IMR-90 (cell line): Measurements from ENCODE around the gene RFTN1. TPM values are rescaled to one million over a fixed set of nuclear protein-coding genes. Genes with fewer than 3 reads are reported as not detected.

ENCODE experiments used
- ATAC-seq: fragments of 200-7000 bp; cut with Tn5 transposase; 2 replicates; pipeline ENCODE4 v1.9.1; 2020; ENCODE audit warnings: low read depth, mild to moderate bottlenecking, moderate library complexity
- BruUV-seq: library from RNA; stranded (reverse); fragments of 400-500 nt; replicated peaks from 2 replicates; lab custom pipeline; 2021; lab: Mats Ljungman, UMichigan
- CTCF ChIA-PET: fragments of 300-600 bp; formaldehyde crosslinking; extraction: SDS; loops from one replicate; lab custom pipeline; 2021; ENCODE audit warnings: antibody characterized with exemption; lab: Yijun Ruan, JAX
- POLR2A ChIA-PET: fragments of 300-600 bp; sonication (Branson Sonifier 250); formaldehyde crosslinking; loops from one replicate; lab custom pipeline; 2022; ENCODE audit warnings: antibody characterized with exemption; ENCODE audit not compliant: unreplicated experiment; lab: Charles Lee
- DNase-seq: peaks from one replicate; pipeline ENCODE4 v3.0.0; 2013
- H2AFZ ChIP-seq: replicated peaks from 2 replicates; pipeline ENCODE3; 2013; ENCODE audit warnings: low read length, mild to moderate bottlenecking; ENCODE audit not compliant: poor library complexity
- H2AK5ac ChIP-seq: 2 replicates; pipeline ENCODE4 v1.6.1; 2013; ENCODE audit warnings: low read depth, low read length, inconsistent platforms
- H2AK9ac ChIP-seq: replicated peaks from 2 replicates; pipeline ENCODE3; 2013; ENCODE audit warnings: mild to moderate bottlenecking, low read depth, low read length, moderate library complexity; ENCODE audit not compliant: poor library complexity
- H2BK120ac ChIP-seq: 2 replicates; pipeline ENCODE4 v1.6.1; 2013; ENCODE audit warnings: low read depth, low read length, inconsistent platforms
- H2BK15ac ChIP-seq: 3 replicates; pipeline ENCODE4 v1.6.1; 2013; ENCODE audit warnings: low read depth, low read length, inconsistent platforms
- H2BK20ac ChIP-seq: 2 replicates; pipeline ENCODE4 v1.6.1; 2013; ENCODE audit warnings: low read depth, mild to moderate bottlenecking, inconsistent platforms, low read length, moderate library complexity
- H2BK5ac ChIP-seq: 2 replicates; pipeline ENCODE4 v1.6.1; 2013; ENCODE audit warnings: mild to moderate bottlenecking, low read depth, low read length, inconsistent platforms; ENCODE audit not compliant: poor library complexity, severe bottlenecking
- H3K14ac ChIP-seq: replicated peaks from 2 replicates; pipeline ENCODE4 v1.6.1; 2013; ENCODE audit warnings: low read depth, low read length, inconsistent platforms
- H3K18ac ChIP-seq: 2 replicates; pipeline ENCODE4 v1.6.1; 2013; ENCODE audit warnings: low read depth, low read length, control low read depth
- H3K23ac ChIP-seq: 2 replicates; pipeline ENCODE4 v1.6.1; 2013; ENCODE audit warnings: low read depth, low read length, inconsistent platforms
- H3K27ac ChIP-seq: 2 replicates; pipeline ENCODE4 v1.5.1; 2013; ENCODE audit warnings: mild to moderate bottlenecking, control low read depth, low read length; ENCODE audit not compliant: insufficient read depth
- H3K27me3 ChIP-seq: 2 replicates; pipeline ENCODE4 v1.6.1; 2013; ENCODE audit warnings: low read length; ENCODE audit not compliant: control insufficient read depth, insufficient read depth
- H3K36me3 ChIP-seq: 2 replicates; pipeline ENCODE4 v1.6.1; 2013; ENCODE audit warnings: low read length, mixed read lengths; ENCODE audit not compliant: control insufficient read depth, insufficient read depth
- H3K4ac ChIP-seq: 2 replicates; pipeline ENCODE4 v1.6.1; 2013; ENCODE audit warnings: low read depth, low read length, inconsistent platforms
- H3K4me1 ChIP-seq: 2 replicates; pipeline ENCODE4 v1.6.1; 2013; ENCODE audit warnings: low read length, mixed read lengths; ENCODE audit not compliant: control insufficient read depth, insufficient read depth
- H3K4me2 ChIP-seq: 2 replicates; pipeline ENCODE4 v1.6.1; 2013; ENCODE audit warnings: low read depth, mild to moderate bottlenecking, control low read depth, low read length, moderate library complexity
- H3K4me3 ChIP-seq: 2 replicates; pipeline ENCODE4 v1.5.1; 2013; ENCODE audit warnings: low read depth, mild to moderate bottlenecking, control low read depth, low read length, moderate library complexity; ENCODE audit not compliant: insufficient read depth
- H3K56ac ChIP-seq: 2 replicates; pipeline ENCODE4 v1.6.1; 2013; ENCODE audit warnings: low read length, inconsistent platforms; ENCODE audit not compliant: insufficient read depth; ENCODE audit errors: extremely low read depth
- H3K79me1 ChIP-seq, 2 experiments: 2 replicates each; pipeline ENCODE4 v1.6.1; 2013; ENCODE audit warnings: low read length in 2 of 2, inconsistent platforms in 1 of 2, low read depth in 1 of 2
- H3K9ac ChIP-seq: 2 replicates; pipeline ENCODE4 v1.6.1; 2013; ENCODE audit warnings: low read depth, low read length, control low read depth
- H3K9me1 ChIP-seq: 2 replicates; pipeline ENCODE4 v1.6.1; 2013; ENCODE audit warnings: low read length, inconsistent platforms; ENCODE audit not compliant: insufficient read depth
- H3K9me3 ChIP-seq: 2 replicates; pipeline ENCODE4 v1.6.1; 2013; ENCODE audit warnings: low read length; ENCODE audit not compliant: control insufficient read depth, insufficient read depth
- H4K20me1 ChIP-seq: 2 replicates; pipeline ENCODE4 v1.6.1; 2013; ENCODE audit warnings: low read length, inconsistent platforms; ENCODE audit not compliant: insufficient read depth
- H4K5ac ChIP-seq: 2 replicates; pipeline ENCODE4 v1.6.1; 2013; ENCODE audit warnings: mild to moderate bottlenecking, low read depth, low read length, control low read depth
- H4K8ac ChIP-seq, 2 experiments: 2 replicates each; pipeline ENCODE4 v1.6.1; 2013; ENCODE audit warnings: low read depth in 2 of 2, low read length in 2 of 2, control low read depth in 1 of 2, inconsistent platforms in 1 of 2
- H4K91ac ChIP-seq: 2 replicates; pipeline ENCODE4 v1.6.1; 2013; ENCODE audit warnings: low read depth, low read length, inconsistent platforms; ENCODE audit not compliant: insufficient read depth
- BHLHE40 ChIP-seq: fragments of 150-350 bp; IDR thresholded peaks from 2 replicates; pipeline ENCODE4 v1.6.1; 2016; ENCODE audit warnings: mild to moderate bottlenecking, low read depth, low read length
- MAFK ChIP-seq: IDR thresholded peaks from 2 replicates; pipeline ENCODE4 v1.6.1; 2012; ENCODE audit warnings: low read depth, low read length, improper control_type of control experiment
- MAZ ChIP-seq: IDR thresholded peaks from 2 replicates; pipeline ENCODE4 v1.6.1; 2012; ENCODE audit warnings: low read depth, mild to moderate bottlenecking, low read length, improper control_type of control experiment, moderate library complexity, borderline replicate concordance
- POLR2A ChIP-seq: IDR thresholded peaks from 2 replicates; pipeline ENCODE4 v1.6.1; 2012; ENCODE audit warnings: mild to moderate bottlenecking, low read depth, low read length
- RFX5 ChIP-seq: IDR thresholded peaks from 2 replicates; pipeline ENCODE4 v1.8.0; 2012; ENCODE audit warnings: low read depth, mild to moderate bottlenecking, low read length, moderate library complexity
- WGBS, 2 experiments: methylation state at CpG; one replicate each; pipeline versions ENCODE4 v1.1.5 to v1.1.7; 2013; ENCODE audit warnings: missing lambda C conversion rate in 2 of 2; ENCODE audit not compliant: insufficient read length in 1 of 2; ENCODE audit errors: extremely low coverage in 2 of 2; 5-methylcytosine and 5-hydroxymethylcytosine counted together
- dilution Hi-C: fragments of 300-500 bp; cut with HindIII; formaldehyde crosslinking; loops from one replicate; pipeline ENCODE4 v1.14.3; 2018; ENCODE audit warnings: low sequenced_read_pairs; ENCODE audit not compliant: unreplicated experiment
- in situ Hi-C: fragments of 300-500 bp; cut with MboI; formaldehyde crosslinking; loops from 3 replicates; pipeline ENCODE4 v1.14.3; 2019; ENCODE audit warnings: low sequenced_read_pairs, inconsistent platforms, mixed read lengths
- intact Hi-C: fragments of 100-400 bp; cut with micrococcal nuclease; formaldehyde crosslinking; loops from 2 replicates; pipeline ENCODE4 v1.10.0; 2022
- polyA plus RNA-seq, 3 experiments: library from polyadenylated mRNA; depleted of rRNA; stranded (reverse); fragments of >200 nt; gene quantifications; 2 replicates each; pipeline ENCODE4 v1.2.3, GENCODE V29; 2012; ENCODE audit warnings: low replicate concordance in 1 of 3
- total RNA-seq: library from RNA; depleted of rRNA; stranded (reverse); fragments of >200 nt; gene quantifications from 2 replicates; pipeline ENCODE4 v1.2.3, GENCODE V29; 2012

The RFTN1 gene
- total and polyA plus RNA-seq, 2 of the 4 experiments (the other 2 are of a cell fraction) = 45.0 to 52.0 TPM

- ChIA-PET CTCF (interaction anchor here (1.0 to 1.1 kb wide), 2 partner anchors 13 to 26 kb away, joined by 3 to 4 read pairs; no protein-coding TSS in a partner anchor), POLR2A (no interaction called here)
- Histone ChIP-seq H3K4me2 (no peak overlapping the region), H3K9me3 (no peaks in the 10 kb centered on the region), H3K14ac (no peak overlapping the region), H3K36me3 (no peaks in the 10 kb centered on the region), H3K4ac (no peak overlapping the region), H2BK5ac (no peak overlapping the region), H3K9me1 (peaks cover 3% of the 10 kb centered on the region; the same call in 1 of the 2 replicates), H4K20me1 (no peaks in the 10 kb centered on the region), H2BK15ac (no peak overlapping the region), H3K56ac (no peak overlapping the region), H2AK9ac (no peak overlapping the region), H4K91ac (no peak overlapping the region), H2AFZ (no peak overlapping the region), H3K79me1 (no peaks in the 10 kb centered on the region), H2BK120ac (no peak overlapping the region), H4K8ac (no peak overlapping the region), H3K23ac (no peak overlapping the region), H3K9ac (no peak overlapping the region), H2AK5ac (no peak overlapping the region), H2BK20ac (no peak overlapping the region), H4K5ac (no peak overlapping the region), H3K4me1 (no peaks in the 10 kb centered on the region), H3K27ac (no peak overlapping the region), H3K27me3 (peaks cover 41% of the 10 kb centered on the region), H3K18ac (no peak overlapping the region), H3K4me3 (no peak overlapping the region)
- dilution Hi-C loops (loop anchor here (25.0 kb wide), 1 partner anchor 256 kb away; no protein-coding TSS in a partner anchor), in situ Hi-C loops (loop anchor here (25.0 kb wide), 1 partner anchor 706 kb away; no protein-coding TSS in a partner anchor), intact Hi-C loops (no loop called here)
- no TSS peak for BruUV-seq
- TF ChIP-seq RFX5 (no peak), POLR2A (no peak), MAZ (no peak), MAFK (no peak), BHLHE40 (no peak)
- WGBS, 2 experiments = no CpG with 5 or more reads among the region's 6 CpGs
- no peak for ATAC-seq
- DNase-seq = no peak
Observed at GRCh38 chr3:16543242-16543864, 29.9 kb upstream of the RFTN1 start.
